H1 (cell line): ENCODE measurements around the gene TRAPPC2. TPM values are rescaled to one million over a fixed set of nuclear protein-coding genes. Genes with fewer than 3 reads are reported as not detected.

Experiments used
- CTCF ChIA-PET: fragments of 300-600 bp; sonication (Branson Sonifier 250); formaldehyde crosslinking; loops from one replicate; lab custom pipeline; 2021; ENCODE audit not compliant: partially characterized antibody; lab: Charles Lee
- POLR2A ChIA-PET: fragments of 300-600 bp; sonication (Branson Sonifier 250); formaldehyde crosslinking; loops from one replicate; lab custom pipeline; 2021; ENCODE audit warnings: inconsistent platforms; ENCODE audit not compliant: partially characterized antibody; lab: Charles Lee
- DNase-seq, 2 experiments: peaks; one replicate each; pipeline versions ENCODE4 v3.0.0 to v3.0.0-alpha.2; 2010 to 2022; ENCODE audit warnings: low spot score in 2 of 2, low read depth in 1 of 2, mixed read lengths in 1 of 2
- FAIRE-seq: peaks from 2 replicates; lab custom pipeline; 2011; peaks lifted over from hg19 to GRCh38; lab: Jason Lieb, UNC
- H2AFZ ChIP-seq: 2 replicates; pipeline ENCODE4 v1.8.1; 2012; ENCODE audit warnings: low read length, inconsistent platforms
- H2AK5ac ChIP-seq: 2 replicates; pipeline ENCODE4 v1.6.1; 2013; ENCODE audit warnings: low read depth, low read length
- H2BK120ac ChIP-seq: replicated peaks from 2 replicates; pipeline ENCODE3; 2013; ENCODE audit warnings: low read depth, low read length, inconsistent platforms
- H2BK12ac ChIP-seq: 2 replicates; pipeline ENCODE4 v1.6.1; 2013; ENCODE audit warnings: low read depth, low read length
- H2BK15ac ChIP-seq: 2 replicates; pipeline ENCODE4 v1.6.1; 2013; ENCODE audit warnings: low read length
- H2BK20ac ChIP-seq: 2 replicates; pipeline ENCODE4 v1.6.1; 2013; ENCODE audit warnings: low read length
- H2BK5ac ChIP-seq: 2 replicates; pipeline ENCODE4 v1.6.1; 2013; ENCODE audit warnings: low read depth, low read length
- H3K14ac ChIP-seq: 2 replicates; pipeline ENCODE4 v1.6.1; 2013; ENCODE audit warnings: inconsistent platforms; ENCODE audit not compliant: insufficient read length
- H3K18ac ChIP-seq: 2 replicates; pipeline ENCODE4 v1.6.1; 2013; ENCODE audit warnings: low read length; ENCODE audit errors: extremely low read depth
- H3K23ac ChIP-seq: 2 replicates; pipeline ENCODE4 v1.6.1; 2013; ENCODE audit warnings: inconsistent platforms; ENCODE audit not compliant: insufficient read length
- H3K23me2 ChIP-seq: 2 replicates; pipeline ENCODE4 v1.6.1; 2013; ENCODE audit warnings: low read depth, low read length
- H3K27ac ChIP-seq: 2 replicates; pipeline ENCODE4 v1.6.1; 2011; ENCODE audit warnings: low read depth, low read length, inconsistent platforms
- H3K27me3 ChIP-seq, 4 experiments: replicated peaks in 1 of 4; 1 replicate in 1 of 4; 2 replicates in 3 of 4; pipeline versions ENCODE4 v1.6.1 to v1.8.1; 2011 to 2013; ENCODE audit warnings: low read length in 3 of 4, mild to moderate bottlenecking in 3 of 4, inconsistent platforms in 2 of 4, mixed read lengths in 2 of 4, moderate library complexity in 1 of 4; ENCODE audit not compliant: control insufficient read depth in 3 of 4, insufficient read depth in 3 of 4; ENCODE audit errors: extremely low read depth in 1 of 4
- H3K36me3 ChIP-seq, 4 experiments: 2 replicates each; pipeline versions ENCODE4 v1.6.1 to v1.8.1; 2011 to 2013; ENCODE audit warnings: mild to moderate bottlenecking in 4 of 4, low read length in 3 of 4, moderate library complexity in 2 of 4, control low read depth in 1 of 4, inconsistent platforms in 1 of 4; ENCODE audit not compliant: insufficient read depth in 4 of 4, control insufficient read depth in 2 of 4
- H3K4ac ChIP-seq: replicated peaks from 2 replicates; pipeline ENCODE3; 2013; ENCODE audit warnings: low read length, low read depth, mixed read lengths, inconsistent platforms; ENCODE audit not compliant: insufficient read length
- H3K4me1 ChIP-seq, 4 experiments: replicated peaks in 1 of 4; 1 replicate in 1 of 4; 2 replicates in 3 of 4; pipeline versions ENCODE4 v1.6.1 to v1.8.1; 2011 to 2013; ENCODE audit warnings: low read length in 3 of 4, inconsistent platforms in 2 of 4, mixed read lengths in 1 of 4; ENCODE audit not compliant: insufficient read depth in 4 of 4, control insufficient read depth in 3 of 4
- H3K4me2 ChIP-seq, 2 experiments: 2 replicates each; pipeline versions ENCODE4 v1.6.1 to v1.8.1; 2011 to 2013; ENCODE audit warnings: low read depth in 2 of 2, low read length in 2 of 2, control low read depth in 1 of 2, inconsistent platforms in 1 of 2, mild to moderate bottlenecking in 1 of 2; ENCODE audit not compliant: insufficient read depth in 1 of 2
- H3K4me3 ChIP-seq, 4 experiments: fragments of 200-600, 300-600 bp in 1 of 4; sonication (generic), shearing (Covaris generic), sonication (Bioruptor Twin) in 1 of 4; 2 replicates each; pipeline versions ENCODE4 v1.5.1 to v1.8.1; 2011 to 2016; ENCODE audit warnings: low read length in 4 of 4, low read depth in 3 of 4, control low read depth in 2 of 4, inconsistent platforms in 2 of 4, mild to moderate bottlenecking in 2 of 4, mixed read lengths in 1 of 4, moderate library complexity in 1 of 4; ENCODE audit not compliant: insufficient read depth in 2 of 4; ENCODE audit errors: extremely low read depth in 1 of 4
- H3K56ac ChIP-seq: replicated peaks from 2 replicates; pipeline ENCODE3; 2013; ENCODE audit warnings: low read depth, mild to moderate bottlenecking, mixed read lengths, low read length, inconsistent platforms; ENCODE audit not compliant: insufficient read length
- H3K79me1 ChIP-seq: 2 replicates; pipeline ENCODE4 v1.6.1; 2013; ENCODE audit warnings: low read depth, low read length, control low read depth
- H3K79me2 ChIP-seq, 2 experiments: 2 replicates each; pipeline versions ENCODE4 v1.6.1 to v1.8.1; 2012 to 2013; ENCODE audit warnings: low read length in 2 of 2, mild to moderate bottlenecking in 2 of 2, inconsistent platforms in 1 of 2; ENCODE audit not compliant: insufficient read depth in 2 of 2, control insufficient read depth in 1 of 2
- H3K9ac ChIP-seq, 4 experiments: replicated peaks in 1 of 4; 1 replicate in 1 of 4; 2 replicates in 3 of 4; pipeline versions ENCODE4 v1.6.1 to v1.8.1; 2011 to 2013; ENCODE audit warnings: low read depth in 3 of 4, low read length in 3 of 4, control low read depth in 2 of 4, mild to moderate bottlenecking in 2 of 4, moderate library complexity in 2 of 4, inconsistent platforms in 1 of 4; ENCODE audit errors: extremely low read depth in 1 of 4
- H3K9me3 ChIP-seq, 2 experiments: 2 replicates each; pipeline versions ENCODE4 v1.6.1 to v1.8.1; 2012 to 2013; ENCODE audit warnings: mild to moderate bottlenecking in 2 of 2, moderate library complexity in 2 of 2, control low read depth in 1 of 2, inconsistent platforms in 1 of 2, low read depth in 1 of 2, low read length in 1 of 2, mixed read lengths in 1 of 2; ENCODE audit not compliant: insufficient read depth in 2 of 2
- H4K20me1 ChIP-seq, 2 experiments: replicated peaks in 1 of 2; 2 replicates each; pipeline versions ENCODE3 to v1.8.1; 2011 to 2013; ENCODE audit warnings: inconsistent platforms in 2 of 2, low read length in 2 of 2, mild to moderate bottlenecking in 1 of 2; ENCODE audit not compliant: insufficient read depth in 2 of 2, control insufficient read depth in 1 of 2
- H4K5ac ChIP-seq: 2 replicates; pipeline ENCODE4 v1.6.1; 2013; ENCODE audit warnings: low read length, low read depth, mixed read lengths, inconsistent platforms; ENCODE audit not compliant: insufficient read length
- H4K8ac ChIP-seq: 2 replicates; pipeline ENCODE4 v1.8.0; 2013; ENCODE audit warnings: mild to moderate bottlenecking, moderate library complexity, low read length, inconsistent platforms; ENCODE audit not compliant: insufficient read depth; ENCODE audit errors: extremely low read depth
- H4K91ac ChIP-seq: replicated peaks from 2 replicates; pipeline ENCODE3; 2013; ENCODE audit warnings: low read length, mixed read lengths, inconsistent platforms; ENCODE audit not compliant: insufficient read length
- ATF3 ChIP-seq: IDR thresholded peaks from 2 replicates; pipeline ENCODE4 v1.6.1; 2011; ENCODE audit warnings: low read depth, mild to moderate bottlenecking, low read length; ENCODE audit not compliant: insufficient read depth
- CREB1 ChIP-seq: IDR thresholded peaks from 2 replicates; pipeline ENCODE4 v1.6.1; 2012; ENCODE audit warnings: inconsistent platforms
- FOSL1 ChIP-seq: IDR thresholded peaks from 2 replicates; pipeline ENCODE4 v1.6.1; 2011; ENCODE audit warnings: mild to moderate bottlenecking, low read depth, low read length, moderate library complexity; ENCODE audit not compliant: insufficient read depth
- JUND ChIP-seq: IDR thresholded peaks from 2 replicates; pipeline ENCODE4 v1.6.1; 2011; ENCODE audit warnings: mild to moderate bottlenecking, improper control_type of control experiment, low read length
- NANOG ChIP-seq: IDR thresholded peaks from 2 replicates; pipeline ENCODE4 v1.6.1; 2011; ENCODE audit warnings: low read length, low read depth, mild to moderate bottlenecking, inconsistent platforms; ENCODE audit not compliant: insufficient read depth, poor library complexity, severe bottlenecking
- TCF12 ChIP-seq: IDR thresholded peaks from 2 replicates; pipeline ENCODE4 v1.6.1; 2011; ENCODE audit warnings: low read depth, mild to moderate bottlenecking, low read length
- WGBS, 2 experiments: shearing (Covaris generic) in 1 of 2; methylation state at CpG; one replicate each; pipeline versions ENCODE4 v1.1.6 to v1.1.7; 2013 to 2015; ENCODE audit warnings: low lambda C conversion rate in 2 of 2, mixed read lengths in 2 of 2, inconsistent platforms in 1 of 2, low coverage in 1 of 2, missing lambda C conversion rate in 1 of 2; ENCODE audit not compliant: insufficient replicate concordance in 2 of 2, insufficient coverage in 1 of 2, insufficient read length in 1 of 2; ENCODE audit errors: extremely low coverage in 1 of 2, missing lambda C conversion rate in 1 of 2; 5-methylcytosine and 5-hydroxymethylcytosine counted together
- polyA plus RNA-seq, 7 experiments: library from polyadenylated mRNA; depleted of rRNA in 3 of 7; stranded (reverse) in 5 of 7; unstranded in 2 of 7; fragments of >200 nt in 5 of 7; fragments of 200-250 nt in 2 of 7; gene quantifications; 1 replicate in 5 of 7; 2 replicates in 1 of 7; 4 replicates in 1 of 7; pipeline versions ENCODE4 v1.2.1 to v1.2.3, GENCODE V29; 2011 to 2013; ENCODE audit warnings: missing spikeins in 2 of 7, mixed read lengths in 2 of 7
- total RNA-seq: library from RNA; stranded (reverse); fragmentation: NEBNext Ultra II Directional; extraction: Animal tissue kit (Norgen Biotek cat#: 25700); gene quantifications from 2 replicates; pipeline ENCODE4 v1.2.1, GENCODE V29; 2021

TRAPPC2 gene
- total and polyA plus RNA-seq, 2 of the 8 experiments (the other 6 are each of a cell fraction or from before 2014, with no cell fraction given) = 6.7 to 10.8 TPM

- Histone ChIP-seq H3K18ac (no peak overlapping the region), H3K4ac (no peak overlapping the region), H3K4me2 (no peak overlapping the region), H3K23ac (no peak overlapping the region), H3K4me1 (peaks cover 0 to 11% (median 3%) of the 10 kb centered on the region in 4 experiments; a peak in 3 of 7 replicates), H3K79me1 (no peaks in the 10 kb centered on the region), H2AFZ (no peak overlapping the region), H3K23me2 (no peaks in the 10 kb centered on the region), H4K8ac (no peak overlapping the region), H2AK5ac (no peak overlapping the region), H3K27me3 (no peaks in the 10 kb centered on the region), H2BK5ac (no peak overlapping the region), H3K14ac (no peak overlapping the region), H2BK12ac (no peak overlapping the region), H3K56ac (no peak overlapping the region), H2BK15ac (no peak overlapping the region), H3K27ac (no peak overlapping the region), H2BK120ac (no peak overlapping the region), H3K36me3 (peaks cover 0 to 67% (median 13%) of the 10 kb centered on the region in 4 experiments; a peak in 7 of 8 replicates), H4K5ac (no peak overlapping the region), H4K91ac (no peak overlapping the region), H3K9me3 (no peaks in the 10 kb centered on the region), H4K20me1 (no peaks in the 10 kb centered on the region), H2BK20ac (no peak overlapping the region), H3K4me3 (no peak overlapping the region), H3K9ac (no peak overlapping the region), H3K79me2 (no peaks in the 10 kb centered on the region)
- ChIA-PET POLR2A (interaction anchor here (0.6 kb wide), 1 partner anchor 195 kb away, joined by 3 read pairs; no protein-coding TSS in a partner anchor), CTCF (interaction anchor here (1.4 to 1.7 kb wide), 2 partner anchors 10 to 59 kb away, joined by 3 to 8 read pairs; no protein-coding TSS in a partner anchor)
- peak; percentile 88 for FAIRE-seq
- DNase-seq = no peak
- WGBS, 2 experiments = 85% methylated on average over 4 of the region's 4 CpGs; no CpG with 5 or more reads in 1 of the 2 experiments
- TF ChIP-seq CREB1 = no peak
- no peak for TF ChIP-seq JUND
- TF ChIP-seq TCF12 = no peak
- no peak for TF ChIP-seq ATF3
- TF ChIP-seq FOSL1 = no peak
- TF ChIP-seq NANOG = no peak
Observed at GRCh38 chrX:13756381-13756780, 22.0 kb upstream of the TRAPPC2 start.
